GM19455 (cell line): ENCODE results near the gene LAMA2.

ENCODE experiments used
- ATAC-seq: cut with Tn5 transposase; IDR thresholded peaks from one replicate; pipeline ENCODE4 v1.9.1; 2021; ENCODE audit not compliant: unreplicated experiment

LAMA2 gene

GRCh38 chr6:129253727-129254126 is 370.8 kb downstream of the LAMA2 start:
- no peak for ATAC-seq

- no peak for ATAC-seq
Measured at GRCh38 chr6:129257196-129257595, 374.3 kb downstream of the LAMA2 start.

GRCh38 chr6:129262661-129263060 is 379.7 kb downstream of the LAMA2 start:
- ATAC-seq: no peak

- ATAC-seq: no peak
Measured at GRCh38 chr6:129263176-129263575, 380.2 kb downstream of the LAMA2 start.

GRCh38 chr6:129264480-129265045 is 381.6 kb downstream of the LAMA2 start:
- ATAC-seq: no peak

- ATAC-seq: no peak
Measured at GRCh38 chr6:129267028-129267427, 384.1 kb downstream of the LAMA2 start.

- no peak for ATAC-seq
Measured at GRCh38 chr6:129269076-129269475, 386.1 kb downstream of the LAMA2 start.

GRCh38 chr6:129269891-129270290 is 387.0 kb downstream of the LAMA2 start:
- no peak for ATAC-seq

- ATAC-seq: no peak
Measured at GRCh38 chr6:129270450-129270849, 387.5 kb downstream of the LAMA2 start.

- no peak for ATAC-seq
Measured at GRCh38 chr6:129273161-129273560, 390.2 kb downstream of the LAMA2 start.

GRCh38 chr6:129276461-129276860 is 393.5 kb downstream of the LAMA2 start:
- ATAC-seq: no peak

GRCh38 chr6:129276986-129277385 is 394.0 kb downstream of the LAMA2 start:
- no peak for ATAC-seq

GRCh38 chr6:129279343-129280292 is 396.7 kb downstream of the LAMA2 start:
- ATAC-seq: no peak

- no peak for ATAC-seq
Measured at GRCh38 chr6:129280293-129280644, 397.3 kb downstream of the LAMA2 start.

GRCh38 chr6:129280749-129281148 is 397.8 kb downstream of the LAMA2 start:
- ATAC-seq: no peak

- no peak for ATAC-seq
Measured at GRCh38 chr6:129281168-129281796, 398.3 kb downstream of the LAMA2 start.

GRCh38 chr6:129282019-129282418 is 399.1 kb downstream of the LAMA2 start:
- no peak for ATAC-seq

- ATAC-seq: no peak
Measured at GRCh38 chr6:129284225-129284624, 401.3 kb downstream of the LAMA2 start.

GRCh38 chr6:129287231-129288177 is 404.6 kb downstream of the LAMA2 start:
- ATAC-seq: no peak

- no peak for ATAC-seq
Measured at GRCh38 chr6:129289442-129289841, 406.5 kb downstream of the LAMA2 start.

GRCh38 chr6:129292836-129293235 is 409.9 kb downstream of the LAMA2 start:
- ATAC-seq: no peak
